Lower leg skin (tissue), 3 donors: ENCODE data around the gene PALM.

Experiments used
- CTCF ChIP-seq, 3 donors: fragments of 450-650 bp; IDR thresholded peaks; one replicate each; pipeline ENCODE4 v1.5.1; 2016; ENCODE audit warnings: antibody characterized with exemption in 3 of 3, mild to moderate bottlenecking in 3 of 3, moderate library complexity in 2 of 3
- POLR2A ChIP-seq, 2 donors: fragments of 450-650 bp; IDR thresholded peaks; one replicate each; pipeline ENCODE4 v1.6.1; 2016 to 2017; ENCODE audit warnings: antibody characterized with exemption in 2 of 2, mild to moderate bottlenecking in 1 of 2, moderate library complexity in 1 of 2

GRCh38 chr19:754530-754929 lies 45.8 kb downstream of the PALM start:
- TF ChIP-seq CTCF (IDR thresholded peaks at IDR 0.05) (no peak), POLR2A (IDR thresholded peaks at IDR 0.05) (no peak)
